SU-DHL-6 (cell line): Measurements from ENCODE around the gene NTRK1.

Experiments used
- CTCF ChIP-seq: fragments of 200-600 bp; sonication (generic); IDR thresholded peaks from one replicate; pipeline ENCODE4 v1.5.1; 2017; ENCODE audit warnings: antibody characterized with exemption, mild to moderate bottlenecking, low read length, moderate library complexity; ENCODE audit not compliant: insufficient read depth, poor library complexity, severe bottlenecking
- EZH2phosphoT487 ChIP-seq: fragments of 200-600 bp; sonication (generic), shearing (Covaris generic); conservative IDR thresholded peaks from 2 replicates; pipeline ENCODE4 v1.6.1; 2018; ENCODE audit warnings: mild to moderate bottlenecking, antibody characterized with exemption, low read length, moderate library complexity, mixed read lengths

DNA sequence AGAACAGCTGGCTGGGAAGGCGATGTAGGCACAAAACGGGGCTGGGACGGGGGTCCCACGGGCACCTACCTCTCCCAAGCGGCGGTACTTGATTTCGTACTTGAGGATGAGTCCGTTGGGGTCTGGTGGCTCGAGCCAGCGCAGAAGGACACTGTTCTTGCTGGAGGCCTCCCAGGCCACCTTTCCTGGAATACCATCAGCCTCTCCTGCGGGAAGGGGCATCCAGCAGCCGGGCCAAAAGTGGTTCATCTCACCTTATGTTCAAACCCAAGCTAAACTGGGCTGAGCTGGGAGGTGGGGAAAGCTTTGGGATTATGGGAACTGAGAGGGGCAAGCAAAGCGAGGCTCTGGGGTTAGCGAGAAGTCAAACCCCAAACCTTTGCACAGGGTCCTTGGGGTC, 16.0 kb upstream of the NTRK1 start:
- no peak for TF ChIP-seq EZH2phosphoT487
- TF ChIP-seq CTCF = no peak
